ENCODE measurements around the gene SDK2. TPM values are rescaled to one million over a fixed set of nuclear protein-coding genes. Genes with fewer than 3 reads are reported as not detected.

SDK2 gene
- total RNA-seq, 1 donor from 2014 or later = 0.18 TPM

DNA sequence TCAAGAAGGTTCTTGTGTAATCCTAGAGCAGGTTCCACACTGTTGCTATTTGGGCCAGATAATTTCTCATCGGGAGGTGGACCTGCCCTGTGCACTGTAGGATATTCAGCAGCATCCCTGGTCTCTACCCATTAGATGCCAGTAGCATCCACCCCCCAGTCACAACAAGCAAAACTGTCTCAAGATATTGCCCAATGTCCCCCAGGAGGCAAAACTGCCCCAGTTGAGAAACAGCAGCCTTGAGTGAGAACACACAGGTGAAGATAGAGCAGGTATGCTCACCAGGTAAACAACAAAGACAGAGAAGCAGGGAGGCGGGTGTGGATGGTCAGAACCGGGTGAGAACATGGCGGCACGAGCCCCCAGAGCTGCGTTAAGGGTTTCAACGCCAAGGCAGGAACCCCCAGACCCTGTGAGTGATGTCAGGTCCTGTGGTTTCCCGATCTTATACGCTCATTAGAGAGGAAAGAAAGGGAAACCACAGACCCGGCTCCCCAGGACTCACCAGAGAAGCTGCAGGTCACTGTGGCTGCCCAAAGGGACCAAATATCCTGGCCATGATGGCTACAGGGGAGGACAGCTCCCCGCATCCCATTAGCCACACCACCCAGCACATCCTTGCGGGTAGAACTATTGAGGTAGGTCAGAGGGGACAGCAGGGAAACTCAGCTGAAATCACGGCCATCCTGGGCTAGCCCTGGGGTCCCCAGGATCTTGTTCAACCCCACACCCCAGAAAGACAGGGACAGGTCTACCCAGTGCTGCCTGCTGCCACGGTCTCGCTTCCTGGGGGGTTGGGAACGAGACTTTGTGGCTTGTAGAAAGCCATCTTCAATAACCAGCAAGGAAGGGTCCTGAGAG is 353.6 kb downstream of the SDK2 start:
- no peak for DNase-seq (ENCODE audit: extremely low read depth, low read depth, low spot score)

DNA sequence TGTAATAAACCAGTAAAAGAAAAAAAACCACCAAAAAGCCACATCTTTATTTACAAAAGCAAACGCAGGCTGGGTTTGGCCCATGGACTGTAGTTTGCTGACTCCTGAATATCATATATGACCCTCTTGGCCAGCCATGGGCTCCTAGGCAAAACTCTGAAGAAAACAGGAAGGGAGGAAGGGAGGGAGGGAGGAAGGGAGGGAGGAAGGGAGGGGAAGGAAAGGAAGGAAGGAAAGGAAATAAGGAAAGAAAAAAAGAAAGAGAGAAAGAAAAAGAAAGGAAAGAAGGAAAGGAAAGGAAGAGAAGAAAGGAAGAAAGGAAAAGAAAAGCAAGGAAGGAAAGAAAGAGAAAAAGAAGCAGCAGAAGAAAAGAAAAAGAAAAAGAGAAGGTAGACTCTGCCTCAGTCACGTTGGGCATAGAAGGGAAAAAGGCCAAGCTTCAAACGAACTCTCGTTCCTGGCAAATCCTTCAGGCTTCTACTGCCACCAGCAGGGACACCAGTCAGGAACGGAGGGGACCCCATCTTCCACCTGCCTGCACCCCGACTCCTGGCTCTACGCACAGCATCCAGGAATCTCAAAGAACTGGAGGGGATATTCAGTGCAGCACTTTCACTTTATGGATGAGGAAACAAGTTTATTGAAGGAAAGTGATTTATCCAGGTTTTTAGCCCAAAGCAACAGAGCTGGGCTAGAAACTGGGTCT is 354.5 kb downstream of the SDK2 start:
- DNase-seq (ENCODE audit: extremely low read depth, low read depth, low spot score) = no peak

DNA sequence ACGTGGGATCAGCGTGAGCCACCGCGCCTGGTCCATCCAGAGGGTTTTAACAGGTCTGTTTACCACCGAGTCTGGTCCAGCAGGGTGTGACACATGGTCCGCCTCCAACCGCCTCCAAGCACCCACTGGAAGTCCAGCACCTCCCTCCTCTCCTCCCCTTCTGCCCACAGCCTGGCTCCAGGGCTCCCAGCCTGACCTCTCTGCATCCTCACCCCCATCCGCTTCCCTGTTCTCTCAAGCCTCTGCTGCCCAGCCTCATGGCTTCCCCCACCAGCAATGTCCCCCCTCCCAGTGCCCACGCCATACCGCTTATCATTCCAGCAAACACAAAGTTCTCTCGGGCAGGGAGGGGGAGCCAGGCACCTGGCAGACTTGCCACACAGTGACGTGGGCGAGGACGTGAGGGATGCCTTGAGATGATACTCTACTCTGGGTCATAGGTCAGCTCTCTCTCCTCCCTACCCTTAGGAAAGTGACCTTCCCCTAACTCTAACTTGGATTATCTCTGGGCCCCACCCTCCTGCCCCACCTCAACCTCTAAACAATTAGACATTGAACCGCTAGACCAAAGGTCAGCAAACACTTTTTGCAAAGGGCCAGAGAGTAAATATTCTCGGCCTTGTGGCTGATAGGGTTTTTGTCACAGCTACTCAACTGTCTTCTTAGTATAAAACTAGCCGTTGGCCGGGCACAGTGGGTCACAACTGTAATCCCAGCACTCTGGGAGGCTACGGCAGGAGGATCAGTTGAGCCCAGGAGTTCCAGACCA is 355.5 kb downstream of the SDK2 start:
- DNase-seq (ENCODE audit: extremely low read depth, low read depth, low spot score) = no peak

DNA sequence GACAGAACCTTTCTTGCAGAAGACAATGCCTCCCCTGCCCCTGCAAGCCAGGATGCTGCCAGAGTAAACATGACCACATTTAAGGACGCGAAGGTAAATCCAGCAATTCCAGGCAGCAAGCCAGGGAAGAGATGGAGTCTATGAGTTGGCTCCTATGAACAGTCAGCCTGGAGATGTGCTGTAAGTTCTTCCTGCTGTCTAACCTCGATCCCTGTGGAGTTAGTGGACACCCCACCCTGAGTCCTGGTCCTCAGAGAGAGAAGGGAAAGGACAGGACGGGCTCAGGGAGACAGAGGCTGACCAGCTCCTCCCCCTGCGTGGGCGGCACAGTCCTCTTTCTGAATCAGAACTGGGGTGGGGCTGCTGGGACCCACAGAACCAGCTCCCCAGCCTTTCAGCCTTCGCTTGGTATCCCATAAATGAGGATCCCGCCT is 357.4 kb downstream of the SDK2 start:
- no peak for DNase-seq (ENCODE audit: extremely low read depth, low read depth, low spot score)

DNA sequence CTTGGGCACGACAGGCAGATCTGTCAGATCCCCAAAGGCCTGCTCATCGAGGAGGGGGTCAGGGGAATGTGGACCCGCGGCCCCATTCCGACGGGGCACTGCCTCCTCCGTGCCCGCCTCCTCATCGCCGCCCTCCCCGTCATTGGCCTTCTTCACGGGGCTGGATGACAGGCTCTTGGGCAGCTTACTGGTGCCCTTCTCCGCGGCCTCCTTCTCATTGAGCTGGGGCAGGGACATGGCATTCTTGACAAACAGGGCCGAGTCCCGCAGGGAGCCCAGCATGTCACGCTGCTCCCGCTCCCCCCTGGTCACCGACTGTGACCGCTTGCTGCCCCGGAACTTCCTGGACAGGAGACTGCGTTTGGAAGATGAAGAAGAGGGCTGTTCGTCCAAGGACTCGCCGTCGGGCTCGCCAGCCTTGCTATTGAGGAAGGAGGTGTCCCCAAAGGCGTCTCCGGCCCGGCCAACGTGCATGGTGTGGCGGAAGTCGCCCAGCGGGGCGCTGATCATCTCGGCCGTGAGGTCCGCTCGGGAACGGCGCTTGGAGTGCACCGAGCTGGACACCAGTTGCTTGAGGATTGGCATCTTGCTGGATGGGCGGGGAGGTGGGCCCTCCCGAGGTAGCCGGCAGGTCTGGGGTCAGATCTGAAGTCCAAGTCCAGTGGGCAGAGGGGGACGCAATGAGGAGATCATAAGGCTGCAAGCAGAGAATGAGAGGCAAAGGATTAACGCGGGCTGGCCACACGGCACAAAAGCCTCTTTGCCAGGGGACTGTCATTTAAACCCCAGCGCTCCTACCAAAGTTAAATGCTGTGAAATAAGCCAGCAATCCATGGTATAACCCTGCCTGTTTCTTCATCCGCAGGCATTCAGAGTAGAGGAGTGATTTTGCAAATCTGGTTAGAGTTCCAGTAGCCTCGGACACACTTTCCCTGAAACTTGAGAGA is 358.1 kb downstream of the SDK2 start:
- DNase-seq (ENCODE audit: extremely low read depth, low read depth, low spot score) = no peak

DNA sequence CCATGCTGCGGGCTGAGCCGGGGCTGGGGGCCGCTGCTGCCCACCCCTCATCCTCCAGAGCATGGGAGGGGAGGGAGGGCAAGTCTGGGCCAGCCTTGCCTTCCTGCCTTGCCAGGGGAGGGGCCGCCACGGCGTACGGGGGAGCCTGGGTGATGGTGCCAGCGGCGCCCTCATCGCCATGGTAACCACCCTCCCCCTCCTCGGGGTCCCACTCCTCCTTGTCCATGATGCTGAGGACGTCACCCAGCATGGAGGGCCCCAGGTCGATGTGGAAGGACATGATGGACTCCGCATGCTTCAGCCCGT is 358.7 kb downstream of the SDK2 start:
- DNase-seq (ENCODE audit: extremely low read depth, low read depth, low spot score) = no peak

DNA sequence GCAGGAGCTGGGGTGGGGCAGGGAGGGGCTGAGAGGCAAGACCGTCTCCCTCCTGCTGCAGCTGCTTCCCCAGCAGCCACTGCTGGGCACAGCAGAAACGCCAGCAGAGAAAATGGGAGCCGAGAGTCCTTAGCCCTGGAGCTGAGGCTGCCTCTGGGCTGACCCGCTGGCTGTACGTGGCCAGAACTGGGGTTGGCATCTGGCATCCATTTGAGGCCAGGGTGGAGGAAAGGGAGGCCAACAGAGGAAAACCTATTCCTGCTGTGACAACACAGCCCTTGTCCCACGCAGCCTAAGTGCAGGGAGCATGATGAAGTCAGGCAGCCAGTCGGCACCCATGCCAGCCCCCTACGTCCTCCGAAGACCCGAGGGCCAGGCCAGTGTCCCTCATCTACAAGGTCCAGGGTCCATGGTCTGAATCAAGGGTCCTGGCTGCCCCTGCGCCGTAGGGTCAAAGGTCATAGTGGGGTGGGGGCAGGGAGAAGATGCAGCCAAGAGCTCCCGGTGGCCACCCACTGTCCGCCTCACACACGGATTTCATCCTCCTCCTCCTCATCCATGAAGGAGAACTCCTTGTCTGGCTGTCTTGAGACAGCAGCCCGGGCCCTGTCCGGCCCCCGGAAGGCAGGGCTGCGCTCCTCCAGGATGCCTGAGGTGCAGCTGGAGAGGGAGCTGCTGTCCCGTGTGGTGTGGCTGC is 359.2 kb downstream of the SDK2 start:
- no peak for DNase-seq (ENCODE audit: extremely low read depth, low read depth, low spot score)

Measured in glomerular endothelial cell (primary cell).